Motor neuron (in vitro differentiated cells): Measurements from ENCODE around the gene RNLS. TPM values are rescaled to one million over a fixed set of nuclear protein-coding genes. Genes with fewer than 3 reads are reported as not detected.

Experiments used
- ATAC-seq, 8 experiments: fragments of 200-7000 bp; cut with Tn5 transposase; replicated peaks in 6 of 8; 2 replicates each; pipeline ENCODE4 v1.8.0; 2021; ENCODE audit warnings: mild to moderate bottlenecking in 8 of 8, moderate library complexity in 8 of 8
- H3K27ac ChIP-seq, 2 donors: fragments of 250-450 bp; sonication (Bioruptor Pico); 2 replicates each; pipeline ENCODE4 v1.9.0; 2021; ENCODE audit warnings: antibody characterized with exemption in 2 of 2, mild to moderate bottlenecking in 2 of 2, moderate library complexity in 1 of 2
- H3K4me1 ChIP-seq, 2 donors: fragments of 250-450 bp; sonication (Bioruptor Pico); replicated peaks in 1 of 2; 2 replicates each; pipeline ENCODE4 v1.6.1; 2021; ENCODE audit warnings: antibody characterized with exemption in 2 of 2, mild to moderate bottlenecking in 2 of 2, moderate library complexity in 1 of 2
- H3K4me3 ChIP-seq, 5 donors: fragments of 250-450 bp; sonication (Bioruptor Pico); 2 replicates each; pipeline ENCODE4 v1.9.0; 2021; ENCODE audit warnings: antibody characterized with exemption in 5 of 5, mild to moderate bottlenecking in 5 of 5, moderate library complexity in 4 of 5
- WGBS, 10 experiments: fragments of 450-650 bp; shearing (Covaris generic); methylation state at CpG; one replicate each; pipeline ENCODE4 v1.0.0; 2022; 5-methylcytosine and 5-hydroxymethylcytosine counted together
- in situ Hi-C, 9 experiments: fragments of 400-800 bp; cut with MboI; loops; one replicate each; pipeline ENCODE4 v1.15.0; 2021; ENCODE audit warnings: low sequenced_read_pairs in 9 of 9, low pct_unique_long_range_greater_than_20kb in 2 of 9; ENCODE audit not compliant: unreplicated experiment in 9 of 9
- total RNA-seq, 8 experiments: library from RNA; unstranded; fragments of 300-600 nt; gene quantifications; 2 replicates each; pipeline versions ENCODE4 v1.2.3 to v1.2.4, GENCODE V29; 2022

Gene RNLS
- total RNA-seq, 8 experiments from 2014 or later: 0.95 to 13.2 (median 2.3) TPM; not detected in 1

GRCh38 chr10:88545359-88545758 is 37.8 kb downstream of the RNLS start:
- 38 to 83% (median 55%) methylated on average over 2 to 4 of the region's 4 CpGs; no CpG with 5 or more reads in 2 of the 10 experiments for WGBS, 10 experiments
- Histone ChIP-seq H3K27ac (no peak overlapping the region), H3K4me1 (no peaks in the 10 kb centered on the region), H3K4me3 (no peak overlapping the region)
- in situ Hi-C loops: loop anchor here in 3 of 9 experiments (10.0 to 25.0 kb wide), 3 partner anchors 141 to 708 kb away; partner anchors contain the start of genes KLLN (in 1 of the 3) and PTEN (in 1 of the 3)
- peak in 1 of 8 experiments; percentile 39 for ATAC-seq

GRCh38 chr10:88544140-88544870 is 38.8 kb downstream of the RNLS start:
- no peak for ATAC-seq
- no peak overlapping the region for H3K4me3 ChIP-seq
- in situ Hi-C loops: loop anchor here in 3 of 9 experiments (10.0 to 25.0 kb wide), 3 partner anchors 140 to 707 kb away; partner anchors contain the start of genes KLLN (in 1 of the 3) and PTEN (in 1 of the 3)
- WGBS, 10 experiments: 60 to 100% (median 89%) methylated on average over 1 to 2 of the region's 2 CpGs
- no peak overlapping the region for H3K27ac ChIP-seq
- no peaks in the 10 kb centered on the region for H3K4me1 ChIP-seq

- H3K4me1 ChIP-seq: no peaks in the 10 kb centered on the region
- ATAC-seq: peak in 1 of 8 experiments; percentile 38
- H3K4me3 ChIP-seq: no peak overlapping the region
- no peak overlapping the region for H3K27ac ChIP-seq
- in situ Hi-C loops: loop anchor here in 3 of 9 experiments (10.0 to 25.0 kb wide), 3 partner anchors 138 to 705 kb away; partner anchors contain the start of genes KLLN (in 1 of the 3) and PTEN (in 1 of the 3)
- WGBS, 10 experiments: 0 to 76% (median 68%) methylated on average over 1 to 4 of the region's 4 CpGs
Measured at GRCh38 chr10:88542522-88542921, 40.6 kb downstream of the RNLS start.

- Histone ChIP-seq H3K4me3 (no peak overlapping the region), H3K27ac (no peak overlapping the region), H3K4me1 (no peaks in the 10 kb centered on the region)
- ATAC-seq: no peak
- in situ Hi-C loops: loop anchor here in 3 of 9 experiments (10.0 to 25.0 kb wide), 3 partner anchors 136 to 704 kb away; partner anchors contain the start of genes KLLN (in 1 of the 3) and PTEN (in 1 of the 3)
- 13 to 100% (median 85%) methylated on average over 2 to 5 of the region's 5 CpGs; no CpG with 5 or more reads in 1 of the 10 experiments for WGBS, 10 experiments
Measured at GRCh38 chr10:88541116-88541626, 41.9 kb downstream of the RNLS start.

GRCh38 chr10:88540351-88540750 is 42.8 kb downstream of the RNLS start:
- in situ Hi-C loops: loop anchor here in 3 of 9 experiments (10.0 to 25.0 kb wide), 3 partner anchors 136 to 703 kb away; partner anchors contain the start of genes KLLN (in 1 of the 3) and PTEN (in 1 of the 3)

GRCh38 chr10:88538048-88538447 is 45.1 kb downstream of the RNLS start:
- in situ Hi-C loops: loop anchor here in 3 of 9 experiments (25.0 kb wide), 2 partner anchors 676 to 701 kb away; partner anchors contain the start of genes KLLN (in 1 of the 3) and PTEN (in 1 of the 3)
- no peaks in the 10 kb centered on the region for H3K4me1 ChIP-seq
- WGBS, 10 experiments: 0 to 83% (median 22%) methylated on average over 1 to 2 of the region's 2 CpGs
- H3K4me3 ChIP-seq: no peak overlapping the region
- H3K27ac ChIP-seq: no peak overlapping the region
- ATAC-seq: peak in 2 of 8 experiments; percentile 28 to 60

More at GRCh38 chr10:88540351-88540750, 42.8 kb downstream of the RNLS start:
- no peak overlapping the region for H3K4me3 ChIP-seq
- H3K27ac ChIP-seq: no peak overlapping the region
- 20 to 82% (median 77%) methylated on average over 1 of the region's 1 CpG; no CpG with 5 or more reads in 4 of the 10 experiments for WGBS, 10 experiments
- ATAC-seq: no peak
- no peaks in the 10 kb centered on the region for H3K4me1 ChIP-seq

- Histone ChIP-seq H3K4me3 (no peak overlapping the region), H3K27ac (no peak overlapping the region), H3K4me1 (no peaks in the 10 kb centered on the region)
- ATAC-seq: no peak
- in situ Hi-C loops: loop anchor here in 3 of 9 experiments (25.0 kb wide), 2 partner anchors 675 to 700 kb away; partner anchors contain the start of genes KLLN (in 1 of the 3) and PTEN (in 1 of the 3)
- 35 to 100% (median 92%) methylated on average over 1 to 2 of the region's 2 CpGs; no CpG with 5 or more reads in 2 of the 10 experiments for WGBS, 10 experiments
Measured at GRCh38 chr10:88537322-88537721, 45.8 kb downstream of the RNLS start.

- WGBS, 10 experiments: 77 to 100% (median 93%) methylated on average over 2 to 4 of the region's 4 CpGs; no CpG with 5 or more reads in 1 of the 10 experiments
- ATAC-seq: no peak
- in situ Hi-C loops: loop anchor here in 3 of 9 experiments (25.0 kb wide), 2 partner anchors 674 to 699 kb away; partner anchors contain the start of genes KLLN (in 1 of the 3) and PTEN (in 1 of the 3)
Measured at GRCh38 chr10:88536437-88536836, 46.7 kb downstream of the RNLS start.

GRCh38 chr10:88534072-88534665 is 48.9 kb downstream of the RNLS start:
- 14 to 100% (median 76%) methylated on average over 1 of the region's 1 CpG; no CpG with 5 or more reads in 4 of the 10 experiments for WGBS, 10 experiments
- H3K4me3 ChIP-seq: no peak overlapping the region
- in situ Hi-C loops: loop anchor here in 3 of 9 experiments (25.0 kb wide), 2 partner anchors 672 to 697 kb away; partner anchors contain the start of genes KLLN (in 1 of the 3) and PTEN (in 1 of the 3)
- no peak overlapping the region for H3K27ac ChIP-seq
- no peak for ATAC-seq
- no peaks in the 10 kb centered on the region for H3K4me1 ChIP-seq

More at GRCh38 chr10:88536437-88536836, 46.7 kb downstream of the RNLS start:
- H3K4me3 ChIP-seq: no peak overlapping the region
- no peaks in the 10 kb centered on the region for H3K4me1 ChIP-seq
- H3K27ac ChIP-seq: no peak overlapping the region

- H3K27ac ChIP-seq: no peak overlapping the region
- in situ Hi-C loops: loop anchor here in 3 of 9 experiments (25.0 kb wide), 2 partner anchors 669 to 694 kb away; partner anchors contain the start of genes KLLN (in 1 of the 3) and PTEN (in 1 of the 3)
- 60 to 100% (median 92%) methylated on average over 1 to 4 of the region's 4 CpGs; no CpG with 5 or more reads in 1 of the 10 experiments for WGBS, 10 experiments
- ATAC-seq: no peak
- no peak overlapping the region for H3K4me3 ChIP-seq
- H3K4me1 ChIP-seq: no peaks in the 10 kb centered on the region
Measured at GRCh38 chr10:88531392-88532052, 51.6 kb downstream of the RNLS start.

GRCh38 chr10:88530629-88531391 is 52.3 kb downstream of the RNLS start:
- in situ Hi-C loops: loop anchor here in 3 of 9 experiments (25.0 kb wide), 2 partner anchors 669 to 694 kb away; partner anchors contain the start of genes KLLN (in 1 of the 3) and PTEN (in 1 of the 3)
- no peak overlapping the region for H3K4me3 ChIP-seq
- H3K27ac ChIP-seq: no peak overlapping the region
- 33 to 97% (median 80%) methylated on average over 1 to 3 of the region's 3 CpGs for WGBS, 10 experiments
- H3K4me1 ChIP-seq: no peaks in the 10 kb centered on the region
- no peak for ATAC-seq
